Liver (tissue), 3 donors: ENCODE measurements around the gene VRK2.

Experiments
- CTCF ChIP-seq: fragments of 150-350 bp; IDR thresholded peaks from 2 replicates; pipeline ENCODE4 v1.5.1; 2017; ENCODE audit warnings: improper control_type of control experiment, low read depth, low read length; ENCODE audit not compliant: missing input control
- EGR1 ChIP-seq, 2 donors: IDR thresholded peaks; 2 replicates each; pipeline ENCODE4 v1.6.1; 2016 to 2018; ENCODE audit warnings: antibody characterized with exemption in 2 of 2, low read depth in 2 of 2
- GABPA ChIP-seq, 2 donors: IDR thresholded peaks in 1 of 2; conservative IDR thresholded peaks in 1 of 2; 2 replicates each; pipeline ENCODE4 v1.6.1; 2016; ENCODE audit warnings: antibody characterized with exemption in 2 of 2, mild to moderate bottlenecking in 1 of 2, moderate library complexity in 1 of 2
- JUND ChIP-seq, 2 donors: IDR thresholded peaks; 2 replicates each; pipeline ENCODE4 v1.6.1; 2016; ENCODE audit warnings: antibody characterized with exemption in 2 of 2
- RAD21 ChIP-seq, 2 donors: IDR thresholded peaks; 2 replicates each; pipeline ENCODE4 v1.6.1; 2016; ENCODE audit warnings: antibody characterized with exemption in 2 of 2, mild to moderate bottlenecking in 2 of 2
- SP1 ChIP-seq: IDR thresholded peaks from 2 replicates; pipeline ENCODE4 v1.6.1; 2018; ENCODE audit warnings: antibody characterized with exemption, mild to moderate bottlenecking
- TAF1 ChIP-seq: conservative IDR thresholded peaks from 2 replicates; pipeline ENCODE4 v1.6.1; 2016; ENCODE audit warnings: antibody characterized with exemption, mild to moderate bottlenecking
- YY1 ChIP-seq: IDR thresholded peaks from 2 replicates; pipeline ENCODE4 v1.6.1; 2016; ENCODE audit warnings: antibody characterized with exemption, mild to moderate bottlenecking
- TF ChIP-seq, protein P1 (sequence below): IDR thresholded peaks from 2 replicates; pipeline ENCODE4 v1.6.1; 2016; ENCODE audit warnings: antibody characterized with exemption
- TF ChIP-seq, protein P2 (sequence below): IDR thresholded peaks from 2 replicates; pipeline ENCODE4 v1.6.1; 2016; ENCODE audit warnings: antibody characterized with exemption, mild to moderate bottlenecking
- donor health status: healthy.
- donor health status: healthy.

GRCh38 chr2:58064086-58064485 lies 17.5 kb downstream of the VRK2 start:
- TF ChIP-seq YY1 (no peak), CTCF (no peak), JUND (IDR thresholded peaks at IDR 0.05) (no peak), SP1 (no peak), TAF1 (no peak), EGR1 (IDR thresholded peaks at IDR 0.05; ENCODE audit: low read depth in 2 of 2) (no peak), RAD21 (IDR thresholded peaks at IDR 0.05) (no peak), GABPA (IDR thresholded peaks at IDR 0.05 in 1 of 2, conservative IDR thresholded peaks at IDR 0.05 in 1 of 2) (no peak)
- TF ChIP-seq, protein P1, sequence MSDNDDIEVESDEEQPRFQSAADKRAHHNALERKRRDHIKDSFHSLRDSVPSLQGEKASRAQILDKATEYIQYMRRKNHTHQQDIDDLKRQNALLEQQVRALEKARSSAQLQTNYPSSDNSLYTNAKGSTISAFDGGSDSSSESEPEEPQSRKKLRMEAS: no peak
- TF ChIP-seq, protein P2, sequence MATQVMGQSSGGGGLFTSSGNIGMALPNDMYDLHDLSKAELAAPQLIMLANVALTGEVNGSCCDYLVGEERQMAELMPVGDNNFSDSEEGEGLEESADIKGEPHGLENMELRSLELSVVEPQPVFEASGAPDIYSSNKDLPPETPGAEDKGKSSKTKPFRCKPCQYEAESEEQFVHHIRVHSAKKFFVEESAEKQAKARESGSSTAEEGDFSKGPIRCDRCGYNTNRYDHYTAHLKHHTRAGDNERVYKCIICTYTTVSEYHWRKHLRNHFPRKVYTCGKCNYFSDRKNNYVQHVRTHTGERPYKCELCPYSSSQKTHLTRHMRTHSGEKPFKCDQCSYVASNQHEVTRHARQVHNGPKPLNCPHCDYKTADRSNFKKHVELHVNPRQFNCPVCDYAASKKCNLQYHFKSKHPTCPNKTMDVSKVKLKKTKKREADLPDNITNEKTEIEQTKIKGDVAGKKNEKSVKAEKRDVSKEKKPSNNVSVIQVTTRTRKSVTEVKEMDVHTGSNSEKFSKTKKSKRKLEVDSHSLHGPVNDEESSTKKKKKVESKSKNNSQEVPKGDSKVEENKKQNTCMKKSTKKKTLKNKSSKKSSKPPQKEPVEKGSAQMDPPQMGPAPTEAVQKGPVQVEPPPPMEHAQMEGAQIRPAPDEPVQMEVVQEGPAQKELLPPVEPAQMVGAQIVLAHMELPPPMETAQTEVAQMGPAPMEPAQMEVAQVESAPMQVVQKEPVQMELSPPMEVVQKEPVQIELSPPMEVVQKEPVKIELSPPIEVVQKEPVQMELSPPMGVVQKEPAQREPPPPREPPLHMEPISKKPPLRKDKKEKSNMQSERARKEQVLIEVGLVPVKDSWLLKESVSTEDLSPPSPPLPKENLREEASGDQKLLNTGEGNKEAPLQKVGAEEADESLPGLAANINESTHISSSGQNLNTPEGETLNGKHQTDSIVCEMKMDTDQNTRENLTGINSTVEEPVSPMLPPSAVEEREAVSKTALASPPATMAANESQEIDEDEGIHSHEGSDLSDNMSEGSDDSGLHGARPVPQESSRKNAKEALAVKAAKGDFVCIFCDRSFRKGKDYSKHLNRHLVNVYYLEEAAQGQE: no peak
